Lower leg skin (tissue), 3 donors: ENCODE measurements around the gene C2orf92.

Experiments
- POLR2A ChIP-seq, 2 donors: fragments of 450-650 bp; IDR thresholded peaks; one replicate each; pipeline ENCODE4 v1.6.1; 2016 to 2017; ENCODE audit warnings: antibody characterized with exemption in 2 of 2, mild to moderate bottlenecking in 1 of 2, moderate library complexity in 1 of 2
- TF ChIP-seq, protein P1 (sequence below), 3 donors: fragments of 450-650 bp; IDR thresholded peaks; one replicate each; pipeline ENCODE4 v1.5.1; 2016; ENCODE audit warnings: antibody characterized with exemption in 3 of 3, mild to moderate bottlenecking in 3 of 3, moderate library complexity in 2 of 3

DNA sequence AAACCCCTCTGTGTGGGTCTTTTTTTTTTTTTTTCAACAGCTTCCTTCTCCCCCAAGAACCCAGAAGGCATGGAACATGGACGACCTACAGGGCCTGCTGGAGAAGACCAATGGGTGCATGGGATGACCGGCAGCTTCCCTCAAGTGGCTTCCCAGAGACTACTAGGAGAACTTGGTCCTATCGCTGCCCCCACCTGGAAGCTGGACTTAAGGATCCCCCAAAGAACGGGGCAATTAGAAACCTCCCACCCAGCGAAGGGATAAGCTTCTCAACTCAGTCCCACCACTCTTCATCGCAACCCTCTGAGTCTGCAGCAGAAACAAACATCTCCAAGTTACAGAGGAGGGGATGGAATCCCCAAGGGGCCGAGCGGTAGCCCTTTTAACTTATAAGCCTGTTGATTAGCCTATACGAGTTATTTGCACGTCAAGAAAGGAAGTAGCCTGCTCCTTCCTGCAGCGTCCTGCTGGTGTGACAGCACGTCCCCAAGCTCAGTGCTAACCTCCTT lies 7.1 kb upstream of the C2orf92 start:
- TF ChIP-seq, protein P1, sequence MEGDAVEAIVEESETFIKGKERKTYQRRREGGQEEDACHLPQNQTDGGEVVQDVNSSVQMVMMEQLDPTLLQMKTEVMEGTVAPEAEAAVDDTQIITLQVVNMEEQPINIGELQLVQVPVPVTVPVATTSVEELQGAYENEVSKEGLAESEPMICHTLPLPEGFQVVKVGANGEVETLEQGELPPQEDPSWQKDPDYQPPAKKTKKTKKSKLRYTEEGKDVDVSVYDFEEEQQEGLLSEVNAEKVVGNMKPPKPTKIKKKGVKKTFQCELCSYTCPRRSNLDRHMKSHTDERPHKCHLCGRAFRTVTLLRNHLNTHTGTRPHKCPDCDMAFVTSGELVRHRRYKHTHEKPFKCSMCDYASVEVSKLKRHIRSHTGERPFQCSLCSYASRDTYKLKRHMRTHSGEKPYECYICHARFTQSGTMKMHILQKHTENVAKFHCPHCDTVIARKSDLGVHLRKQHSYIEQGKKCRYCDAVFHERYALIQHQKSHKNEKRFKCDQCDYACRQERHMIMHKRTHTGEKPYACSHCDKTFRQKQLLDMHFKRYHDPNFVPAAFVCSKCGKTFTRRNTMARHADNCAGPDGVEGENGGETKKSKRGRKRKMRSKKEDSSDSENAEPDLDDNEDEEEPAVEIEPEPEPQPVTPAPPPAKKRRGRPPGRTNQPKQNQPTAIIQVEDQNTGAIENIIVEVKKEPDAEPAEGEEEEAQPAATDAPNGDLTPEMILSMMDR (IDR thresholded peaks at IDR 0.05), result no peak
- no peak for TF ChIP-seq POLR2A (IDR thresholded peaks at IDR 0.05)
